Amniotic epithelial cell (primary cell): ENCODE measurements around the gene SMOC2.

Source experiments
- DNase-seq: peaks from one replicate; pipeline ENCODE4 v3.0.0-alpha.2; 2010; ENCODE audit warnings: low read depth

SMOC2 gene

DNA sequence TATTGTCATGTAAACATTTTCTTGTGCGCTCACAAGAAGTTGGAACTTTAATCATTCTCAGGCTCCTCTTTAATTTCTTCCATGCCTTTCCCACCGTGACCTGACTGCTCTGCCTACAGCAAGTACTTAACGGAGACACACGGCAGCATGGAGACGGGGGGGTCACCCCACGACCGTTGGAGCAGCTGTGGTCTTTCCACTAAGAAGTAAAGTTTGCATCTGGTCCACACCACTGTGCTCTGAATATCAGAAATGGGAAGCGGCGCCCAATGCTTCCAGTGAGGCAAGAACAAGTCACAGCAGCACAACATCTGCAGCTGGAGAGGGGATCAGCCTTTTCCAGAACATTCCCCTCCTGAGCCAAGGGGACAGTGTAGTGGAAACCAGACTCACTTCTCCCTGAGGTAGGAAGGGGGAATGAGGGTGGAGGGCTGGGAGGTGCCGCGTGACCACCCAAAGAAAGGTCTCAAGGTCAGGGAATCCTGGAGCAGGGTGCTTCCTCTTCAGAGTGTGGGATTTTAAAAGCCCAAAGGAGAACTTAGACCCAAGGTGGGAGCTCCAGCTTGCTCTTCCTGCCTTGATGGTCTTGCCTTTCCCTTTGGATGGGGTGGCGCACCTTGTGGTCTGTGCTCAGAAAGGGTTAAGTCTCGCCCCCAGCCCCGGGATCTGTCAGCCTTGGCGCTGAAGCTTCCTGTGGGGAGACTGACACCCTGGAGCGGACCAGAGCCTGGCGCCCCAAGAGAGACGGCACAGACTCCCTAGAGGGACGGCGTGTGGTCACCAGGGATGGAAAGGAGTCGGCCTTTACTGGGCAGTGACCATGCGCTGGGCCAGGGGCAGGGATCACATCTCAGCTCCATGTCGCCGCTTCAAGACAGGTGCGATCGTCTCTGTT lies 25.6 kb upstream of the SMOC2 start:
- no peak for DNase-seq

DNA sequence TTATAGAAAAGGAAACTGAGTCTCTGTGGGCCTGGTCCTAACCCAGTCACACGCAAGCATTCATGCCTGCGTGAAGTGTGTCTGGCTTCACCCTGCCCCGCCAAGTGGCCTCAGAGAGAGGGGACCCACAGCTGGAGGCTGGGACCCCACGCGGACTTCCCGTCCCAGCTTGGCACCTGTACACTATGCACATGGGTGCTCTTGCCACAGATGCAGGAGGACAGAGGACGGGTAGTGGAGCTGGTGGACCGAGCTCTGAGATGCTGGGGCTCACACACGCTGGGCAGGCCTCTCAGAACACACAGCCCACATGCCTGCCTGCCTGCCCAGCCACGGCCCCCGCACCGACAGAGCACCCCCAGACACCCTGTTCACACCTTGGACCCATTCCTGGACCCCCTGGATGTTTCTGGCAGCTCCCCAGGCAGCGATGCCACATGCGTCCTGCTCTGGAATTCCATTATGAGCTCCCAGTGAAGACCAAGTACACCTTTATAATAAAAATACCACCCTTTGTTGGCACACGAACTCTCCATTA lies 24.9 kb upstream of the SMOC2 start:
- no peak for DNase-seq

DNA sequence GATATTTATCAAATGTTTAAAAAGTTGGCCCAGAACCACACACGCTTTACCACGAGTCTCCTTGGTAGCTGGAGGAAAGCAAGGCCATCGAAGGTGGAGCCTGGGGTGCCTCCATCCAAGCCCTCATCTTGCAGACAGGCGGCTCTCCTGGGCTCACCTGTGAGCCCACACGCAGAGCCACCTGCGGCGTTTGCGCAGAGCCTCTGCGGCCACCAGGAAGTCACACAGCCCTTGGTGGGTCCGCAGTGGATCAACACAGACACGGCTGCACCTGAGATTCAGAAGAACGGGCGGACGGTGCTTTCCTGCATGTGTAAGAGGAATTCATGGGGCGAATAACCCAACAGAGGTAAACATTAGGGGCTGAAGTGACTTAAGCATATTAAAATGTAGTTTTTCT lies 24.5 kb upstream of the SMOC2 start:
- no peak for DNase-seq

DNA sequence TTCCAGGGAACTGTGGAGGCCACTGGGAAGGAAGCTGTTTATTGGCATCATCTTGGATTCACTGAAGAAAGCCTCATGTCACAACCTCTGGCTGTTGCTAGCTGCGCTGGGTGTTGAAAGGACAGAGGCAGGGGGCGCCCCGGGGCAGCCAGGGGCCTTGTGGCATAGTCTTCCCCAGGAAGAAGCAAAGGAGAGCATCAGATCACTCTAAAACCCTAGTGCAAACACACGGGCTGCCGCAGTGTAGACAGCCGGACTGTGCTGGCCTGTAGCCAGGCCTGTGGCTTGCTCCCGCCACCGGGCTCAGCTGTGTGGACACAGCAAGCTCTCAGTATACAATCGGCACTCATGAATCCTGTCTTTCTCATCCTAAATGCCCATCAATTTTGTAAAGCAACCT lies 23.8 kb upstream of the SMOC2 start:
- DNase-seq, result no peak

DNA sequence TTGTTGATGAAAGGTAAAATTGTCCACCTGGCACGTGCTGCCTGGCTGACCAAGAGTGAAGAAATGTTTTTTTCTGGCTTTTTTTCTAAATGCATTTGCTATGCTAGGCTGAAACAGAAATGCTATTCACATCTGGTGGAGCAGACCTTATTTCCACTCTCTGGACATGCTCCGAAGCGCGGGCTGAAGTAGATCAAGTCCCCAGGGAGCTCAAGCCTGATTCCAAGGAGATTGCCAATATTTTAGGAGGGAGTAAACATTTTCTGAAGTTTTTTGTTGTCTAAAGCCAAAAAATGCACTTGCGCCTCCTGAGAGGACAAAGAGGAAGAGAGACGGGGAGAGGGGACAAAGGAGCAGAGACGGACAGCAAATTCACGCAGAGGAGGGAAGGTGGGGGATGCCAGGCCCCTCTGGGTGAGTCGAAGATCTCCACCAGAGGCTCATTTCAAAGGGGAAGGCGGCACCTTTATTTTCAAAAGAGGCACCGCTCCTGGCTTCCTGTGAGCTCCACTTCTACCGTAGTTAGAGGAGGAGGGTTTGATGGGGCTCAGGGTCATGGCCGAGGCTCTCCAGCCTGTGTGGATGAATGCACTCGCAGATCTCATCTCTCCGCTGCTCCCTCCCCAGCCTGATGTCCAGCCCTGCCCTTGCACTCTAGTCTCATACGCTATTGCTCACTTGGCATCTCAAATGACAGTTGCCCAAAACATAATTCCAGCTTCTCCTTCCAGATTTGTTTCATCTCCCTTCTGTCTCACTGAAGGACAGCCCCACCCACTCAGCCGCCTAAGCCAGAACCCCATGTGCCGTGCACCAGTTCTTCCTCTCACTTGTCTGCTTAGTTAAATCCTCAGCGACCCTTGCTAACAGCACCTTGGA lies 23.1 kb upstream of the SMOC2 start:
- DNase-seq, result no peak

DNA sequence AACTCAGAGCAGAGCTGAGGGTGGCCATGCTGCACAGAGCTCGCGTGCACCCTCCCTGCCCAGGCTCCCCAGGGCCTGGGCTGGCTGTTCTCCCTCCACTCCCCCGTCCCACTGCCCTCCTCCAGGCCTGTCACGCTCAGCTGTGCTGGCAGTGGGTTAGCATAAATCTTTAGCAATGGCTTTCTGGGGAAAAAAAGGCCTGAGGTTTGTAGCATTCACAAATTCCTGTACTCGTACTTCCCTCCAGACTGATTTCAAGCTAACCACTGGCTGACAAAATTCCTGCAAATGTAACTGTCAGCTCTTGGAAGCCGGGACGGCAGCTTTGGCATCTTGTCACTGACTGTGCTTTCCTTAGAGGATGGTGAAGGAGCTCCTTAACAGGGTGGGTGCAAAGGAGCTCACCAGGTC lies 22.3 kb upstream of the SMOC2 start:
- no peak for DNase-seq

DNA sequence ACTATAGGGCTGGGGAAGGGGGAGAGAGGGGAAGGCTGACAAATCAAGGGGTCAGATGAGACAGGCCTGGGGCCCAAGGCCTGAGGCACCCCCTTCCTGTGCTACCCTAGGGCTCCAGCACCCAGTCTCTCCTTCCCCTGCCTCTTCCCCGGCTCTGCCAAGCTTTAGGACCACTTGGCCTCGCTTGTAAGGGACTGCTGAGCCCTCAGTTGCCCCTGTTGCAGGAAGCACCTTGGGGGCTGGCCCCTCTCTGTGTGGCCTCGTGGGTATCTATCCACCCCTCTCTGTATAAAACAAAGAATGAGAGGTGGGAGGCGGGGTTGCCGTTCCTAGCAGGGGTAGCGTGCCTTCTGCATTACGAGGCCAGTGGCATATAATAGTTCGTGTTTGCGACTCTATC lies 21.4 kb upstream of the SMOC2 start:
- DNase-seq, result no peak

DNA sequence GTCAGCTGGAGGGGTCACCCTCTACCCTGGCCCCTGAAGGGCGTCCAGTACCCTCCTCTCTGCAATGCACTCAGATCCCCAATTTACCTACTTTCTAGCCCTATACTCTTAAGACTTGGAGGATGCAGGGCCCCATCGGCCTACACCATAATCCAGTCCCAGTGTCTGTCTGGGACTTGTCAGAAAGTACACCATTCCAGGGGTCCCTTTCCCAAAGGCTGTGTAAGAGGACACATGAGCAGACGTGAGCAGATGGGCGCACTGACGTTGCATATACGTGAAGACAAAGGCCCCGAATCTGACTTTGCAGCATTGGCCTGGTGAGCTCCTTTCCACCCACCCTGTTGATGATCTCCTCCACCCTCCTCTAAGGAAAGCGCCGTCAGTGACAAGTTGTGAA lies 20.9 kb upstream of the SMOC2 start:
- DNase-seq, result no peak

DNA sequence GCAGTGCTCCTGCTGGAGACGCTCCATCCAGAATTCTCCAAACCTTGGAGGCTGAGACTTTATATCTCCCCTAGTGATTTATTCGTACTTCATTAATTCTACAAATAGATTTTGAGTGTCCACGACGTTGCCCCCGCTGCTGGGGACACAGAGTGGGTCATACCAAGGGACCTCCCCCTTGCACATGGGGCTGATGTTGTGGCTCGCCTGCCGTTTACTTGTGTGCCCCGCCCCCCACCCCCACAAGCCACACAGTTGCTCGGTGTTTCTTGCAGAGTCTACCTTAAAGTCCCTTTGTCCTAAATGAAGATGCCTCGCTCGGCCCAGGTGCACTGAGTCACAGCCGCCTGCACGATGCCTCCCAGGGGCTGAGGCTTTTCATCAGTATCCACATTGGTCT lies 20.3 kb upstream of the SMOC2 start:
- DNase-seq, result no peak

DNA sequence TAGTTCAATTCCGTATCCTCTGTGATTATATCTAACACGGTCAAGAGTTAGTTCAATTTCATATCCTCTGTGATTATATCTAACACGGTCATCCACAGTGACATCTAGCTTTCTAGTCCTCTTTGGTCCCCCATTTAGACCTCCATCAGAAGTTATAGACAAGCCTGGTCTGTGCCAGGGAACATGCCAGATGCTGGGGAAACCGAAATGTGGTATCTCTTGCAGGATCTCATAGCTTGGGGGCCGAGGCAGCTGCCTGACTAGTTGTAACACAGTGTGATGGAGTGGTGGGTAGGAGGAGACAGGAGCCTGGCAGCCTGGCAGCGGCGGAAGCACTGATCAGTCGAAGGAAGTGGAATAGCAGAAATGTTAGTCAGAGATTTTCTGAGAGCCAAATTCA lies 13.8 kb upstream of the SMOC2 start:
- DNase-seq, result no peak

DNA sequence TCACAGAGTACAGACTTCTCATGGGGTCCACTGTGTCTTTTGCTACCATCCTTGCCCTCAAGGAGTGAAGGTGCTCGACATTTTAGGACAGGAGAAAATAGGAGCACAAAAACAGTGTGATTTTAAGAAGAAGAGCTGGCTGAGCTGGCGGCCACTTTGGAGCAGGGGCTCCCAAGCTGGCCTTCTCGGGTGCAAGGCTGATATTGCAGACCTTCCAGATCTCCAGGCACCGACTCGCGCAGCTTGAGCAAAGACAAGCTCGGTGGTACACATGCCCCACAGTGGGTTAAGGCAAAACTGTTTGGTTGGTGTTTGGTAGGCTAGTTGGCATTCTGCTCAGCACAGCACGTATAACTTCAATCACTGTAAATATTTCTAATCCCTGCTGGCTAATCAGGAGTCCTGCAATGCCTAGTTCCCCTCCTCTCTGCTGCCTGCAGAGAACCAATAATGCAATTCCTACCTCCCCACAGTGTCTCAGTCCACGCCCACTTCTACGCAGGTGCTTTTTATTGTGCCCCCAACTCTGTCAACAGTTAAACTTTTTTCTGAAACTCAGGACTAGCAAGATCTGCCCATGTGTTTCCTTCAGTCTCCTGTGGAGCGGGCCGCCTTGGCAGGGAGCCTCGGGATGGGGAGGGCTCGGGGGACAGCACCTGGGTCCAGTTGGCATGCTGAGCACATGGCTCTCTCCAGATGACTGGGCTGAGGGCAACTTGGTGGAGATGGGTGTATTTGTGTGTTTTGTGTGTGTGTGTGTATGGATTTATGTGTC lies 12.7 kb upstream of the SMOC2 start:
- DNase-seq, result no peak

DNA sequence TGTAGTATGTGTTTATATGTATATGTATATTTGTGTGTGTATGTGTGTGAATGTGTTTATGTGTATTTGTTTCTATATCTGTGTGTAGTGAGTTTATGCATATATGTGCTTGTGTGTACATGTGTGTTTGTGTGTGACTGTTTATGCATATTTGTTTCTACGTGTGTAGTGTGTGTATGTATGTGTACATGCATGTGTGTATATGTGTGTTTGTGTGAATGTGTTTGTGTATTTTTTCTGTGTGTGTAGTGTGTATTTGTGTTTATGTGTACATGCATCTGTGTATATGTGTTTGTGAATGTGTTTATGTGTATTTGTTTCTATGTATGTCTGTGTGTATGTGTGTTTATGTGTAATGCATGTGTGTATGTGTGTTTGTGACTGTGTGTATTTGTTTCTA lies 12.1 kb upstream of the SMOC2 start:
- no peak for DNase-seq

DNA sequence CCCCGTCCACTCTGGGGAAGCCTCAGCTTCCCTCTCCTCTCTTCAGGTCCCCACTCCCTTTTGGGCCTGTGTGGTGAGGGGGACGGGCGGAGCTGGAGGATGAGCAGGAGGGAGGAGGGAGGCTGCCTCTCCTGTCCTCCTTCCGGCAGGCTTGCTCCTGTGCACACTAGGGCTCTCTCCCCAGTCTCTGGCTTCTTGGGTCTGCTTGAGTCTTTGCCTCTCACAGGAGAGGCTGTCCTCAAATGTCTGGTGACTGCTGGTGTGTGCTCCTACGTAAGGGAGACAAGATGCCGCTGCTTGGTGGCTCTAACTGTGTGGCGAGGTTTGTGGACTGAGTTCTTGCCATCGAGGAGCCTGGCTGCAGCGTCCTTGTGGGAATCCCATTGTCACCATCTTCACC lies 8.8 kb upstream of the SMOC2 start:
- DNase-seq, result no peak

DNA sequence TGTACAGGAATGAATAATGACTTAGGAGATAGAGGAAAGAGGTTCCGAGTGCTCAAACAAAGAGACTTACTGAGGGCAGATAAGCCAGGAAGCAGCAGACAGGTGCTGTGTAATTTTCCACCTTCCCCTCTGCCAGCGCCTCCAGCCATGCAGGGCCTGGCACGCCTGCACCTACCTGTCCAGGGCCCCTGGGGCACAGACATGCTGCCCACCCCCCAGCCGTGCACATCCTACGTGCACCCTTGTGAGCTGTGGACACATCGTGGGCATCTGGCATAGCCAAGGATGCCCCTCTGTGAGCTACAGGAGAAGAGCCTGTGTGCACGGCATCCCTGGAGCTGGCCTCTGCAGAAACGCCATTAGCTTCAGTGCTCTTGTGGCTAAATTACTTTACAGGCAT lies 7.1 kb upstream of the SMOC2 start:
- DNase-seq, result no peak

DNA sequence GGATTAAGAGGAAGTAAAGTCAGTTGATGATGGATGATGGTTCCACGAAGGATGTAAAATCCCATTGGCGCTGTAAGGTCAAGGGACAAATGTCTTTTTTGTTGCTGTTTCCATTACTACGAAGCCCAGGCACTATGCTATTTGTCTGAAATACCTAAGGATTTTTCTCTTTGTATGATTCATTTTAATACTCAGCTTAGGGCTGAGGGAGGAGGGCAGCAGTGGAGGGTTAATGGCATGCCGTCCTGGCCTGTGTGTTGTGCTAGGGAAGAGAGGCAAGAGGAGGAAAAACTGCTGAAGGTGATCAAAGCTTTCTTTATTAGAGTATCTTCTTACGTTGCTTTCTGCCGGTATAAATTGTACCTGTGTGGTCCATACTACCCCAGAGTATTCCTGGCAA lies 6.5 kb upstream of the SMOC2 start:
- no peak for DNase-seq

DNA sequence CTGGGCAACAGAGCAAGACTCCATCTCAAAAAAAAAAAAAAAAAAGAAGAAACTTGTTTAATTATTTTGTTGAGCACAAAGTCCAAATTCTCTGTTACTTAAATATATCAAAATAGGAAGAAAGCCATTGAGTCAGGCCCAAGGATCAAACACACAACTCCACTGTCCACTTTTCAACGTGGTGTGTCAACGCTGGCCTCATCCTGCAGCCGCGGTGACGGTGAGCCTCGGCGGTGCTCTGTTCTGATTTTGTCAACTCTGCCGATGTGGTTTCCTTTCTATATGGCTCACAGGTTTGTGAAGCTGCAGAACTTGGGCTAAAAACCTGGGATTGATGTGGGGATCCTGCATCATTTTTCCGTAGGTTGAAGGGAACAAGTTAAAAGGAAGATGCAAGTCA lies 3.2 kb upstream of the SMOC2 start:
- DNase-seq, result no peak

DNA sequence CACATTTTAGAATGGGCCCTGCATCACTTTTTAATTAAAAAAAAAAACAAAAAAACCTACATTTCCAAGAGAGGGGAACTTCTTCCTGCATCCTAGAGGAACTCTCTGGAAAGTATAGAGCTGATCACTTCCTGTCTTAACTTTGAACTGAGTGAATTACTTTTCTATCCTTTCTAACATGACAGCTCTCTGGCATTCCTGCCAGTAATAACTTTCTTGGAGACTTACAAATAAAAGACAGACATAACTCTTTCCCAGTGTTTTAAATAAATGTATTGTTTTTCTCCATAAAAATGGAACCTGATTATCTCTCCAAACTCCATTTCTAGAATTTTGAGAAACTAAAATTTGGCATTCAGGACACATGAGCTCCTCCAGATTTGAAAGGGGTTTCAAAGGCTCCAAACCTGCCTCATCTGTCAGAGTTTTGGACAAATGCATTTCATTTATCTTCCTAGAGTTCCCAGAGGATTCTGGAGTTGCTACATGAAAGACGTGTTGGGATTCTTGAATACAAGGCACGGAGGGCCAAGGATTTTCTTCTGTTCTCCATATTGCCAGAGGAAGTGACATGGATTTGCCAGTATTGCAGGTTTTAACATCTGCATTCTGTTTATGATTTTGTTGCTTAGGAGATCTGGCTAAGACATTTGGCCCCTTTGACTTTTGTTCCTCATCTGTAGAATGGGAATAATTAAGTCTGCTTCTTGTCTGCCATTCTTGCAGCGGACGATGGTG lies 2.0 kb upstream of the SMOC2 start:
- DNase-seq, result no peak

DNA sequence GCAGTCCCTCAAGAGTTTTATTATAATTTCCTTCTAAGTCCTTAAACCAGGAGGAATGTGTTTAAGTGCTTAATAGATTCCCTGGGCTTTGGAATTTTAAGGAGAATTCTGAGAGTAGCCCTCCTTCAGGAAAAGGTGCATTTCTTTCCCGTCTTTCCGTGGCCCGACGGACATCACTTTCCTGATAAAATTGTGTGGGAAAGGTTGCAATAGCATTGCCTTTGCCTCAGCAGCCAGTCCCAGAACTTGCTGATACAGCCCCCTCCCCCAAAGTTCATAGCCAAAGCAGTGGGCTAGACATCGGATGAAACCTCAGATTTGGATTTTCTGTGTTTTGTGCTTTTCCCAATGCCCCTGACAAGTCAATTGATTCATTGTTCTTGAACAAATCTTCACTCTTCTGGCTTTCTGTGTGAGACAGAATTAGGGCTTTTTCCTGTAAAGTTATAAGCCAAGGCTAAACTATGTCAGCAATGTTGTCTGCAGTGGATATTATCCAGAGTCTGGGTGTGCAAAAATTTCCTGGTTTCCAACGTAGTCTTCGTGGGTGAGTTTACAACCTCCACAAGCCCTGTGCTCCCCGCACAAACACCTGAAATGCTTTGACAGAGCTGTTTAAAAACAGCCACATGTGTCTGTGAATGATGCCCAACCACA lies 1.1 kb upstream of the SMOC2 start:
- DNase-seq, result no peak

DNA sequence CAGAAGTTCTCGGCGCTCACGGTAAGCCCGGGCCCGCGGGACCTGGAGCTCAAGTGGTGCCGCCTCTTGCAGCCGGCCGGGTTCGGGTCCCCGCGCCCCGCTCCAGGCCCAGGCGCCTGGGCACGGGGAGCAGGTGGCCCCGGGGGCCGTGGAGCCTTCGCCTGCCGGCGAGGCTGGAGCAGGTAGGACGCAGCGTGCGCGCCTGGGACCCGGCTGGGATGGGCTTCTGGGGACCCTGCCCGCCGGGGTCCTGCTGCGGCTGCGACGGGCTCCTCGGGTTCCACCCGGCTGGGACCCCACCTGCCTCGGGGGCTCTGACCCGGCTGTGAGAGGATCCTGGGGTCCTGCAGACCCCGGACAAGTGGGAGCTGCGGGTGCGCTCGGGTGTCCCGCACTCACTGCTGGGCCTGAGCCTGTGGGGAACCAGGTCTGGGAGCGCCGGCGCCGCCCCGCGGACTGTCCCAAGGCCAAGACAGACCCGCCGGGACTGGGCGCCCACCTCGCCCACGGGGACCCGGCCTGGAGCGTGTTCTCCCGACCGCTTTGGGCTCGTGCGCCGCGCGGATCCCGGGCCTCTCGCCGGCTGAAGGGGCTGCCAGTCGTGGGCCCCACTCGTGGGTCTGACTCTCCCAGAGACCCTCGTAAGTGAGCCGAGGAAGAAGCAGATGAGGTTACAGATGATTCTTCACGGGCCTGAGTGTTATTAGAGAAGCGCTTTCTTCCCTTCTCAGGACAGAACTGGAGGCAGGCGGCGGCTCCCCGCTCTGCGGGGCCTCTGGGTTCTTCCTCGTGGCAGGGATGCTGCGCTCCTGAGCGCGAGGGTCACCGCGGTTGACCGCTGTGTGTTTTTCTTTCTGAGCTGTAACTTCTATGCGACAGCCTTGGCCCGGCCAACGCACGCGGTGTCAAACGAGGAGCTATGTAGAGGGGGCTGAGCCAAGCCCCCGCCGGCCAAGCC lies 729 bp downstream of the SMOC2 start:
- DNase-seq, result no peak

DNA sequence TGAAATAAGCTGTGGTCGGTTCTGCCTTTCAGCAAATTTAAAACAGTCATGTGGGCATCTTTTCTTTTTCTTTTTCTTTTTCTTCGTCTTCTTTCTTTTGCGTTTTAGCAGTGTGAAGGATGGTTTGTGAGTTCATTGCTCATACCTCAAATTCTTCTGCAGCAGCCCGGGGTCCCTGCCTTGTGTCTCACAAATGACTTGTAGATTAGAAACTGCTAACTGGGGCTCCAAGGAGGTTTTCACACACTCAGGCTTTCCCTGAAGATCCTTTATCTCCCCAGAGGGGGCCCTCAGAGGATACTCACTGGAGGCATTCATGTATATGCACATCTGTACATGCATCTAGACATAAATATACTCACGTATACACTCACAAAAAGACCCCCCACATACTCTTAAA lies 1.7 kb downstream of the SMOC2 start:
- no peak for DNase-seq
